Breast epithelium (tissue), 3 donors: Measurements from ENCODE around the gene DPEP1.
"Not testable (repeated sequence)": the region's sequence is repeated elsewhere in the genome, so short reads cannot be mapped to it uniquely, and the experiment has no call there.

ENCODE experiments used
- POLR2AphosphoS5 ChIP-seq, 3 donors: sonication (generic); formaldehyde crosslinking; IDR thresholded peaks; one replicate each; pipeline ENCODE4 v1.6.1; 2017; ENCODE audit warnings: antibody characterized with exemption in 3 of 3
- TF ChIP-seq, protein P1 (sequence below), 3 donors: fragments of 450-650 bp; IDR thresholded peaks; one replicate each; pipeline ENCODE4 v1.5.1; 2016 to 2017; ENCODE audit warnings: antibody characterized with exemption in 3 of 3, mild to moderate bottlenecking in 3 of 3, moderate library complexity in 3 of 3

DNA sequence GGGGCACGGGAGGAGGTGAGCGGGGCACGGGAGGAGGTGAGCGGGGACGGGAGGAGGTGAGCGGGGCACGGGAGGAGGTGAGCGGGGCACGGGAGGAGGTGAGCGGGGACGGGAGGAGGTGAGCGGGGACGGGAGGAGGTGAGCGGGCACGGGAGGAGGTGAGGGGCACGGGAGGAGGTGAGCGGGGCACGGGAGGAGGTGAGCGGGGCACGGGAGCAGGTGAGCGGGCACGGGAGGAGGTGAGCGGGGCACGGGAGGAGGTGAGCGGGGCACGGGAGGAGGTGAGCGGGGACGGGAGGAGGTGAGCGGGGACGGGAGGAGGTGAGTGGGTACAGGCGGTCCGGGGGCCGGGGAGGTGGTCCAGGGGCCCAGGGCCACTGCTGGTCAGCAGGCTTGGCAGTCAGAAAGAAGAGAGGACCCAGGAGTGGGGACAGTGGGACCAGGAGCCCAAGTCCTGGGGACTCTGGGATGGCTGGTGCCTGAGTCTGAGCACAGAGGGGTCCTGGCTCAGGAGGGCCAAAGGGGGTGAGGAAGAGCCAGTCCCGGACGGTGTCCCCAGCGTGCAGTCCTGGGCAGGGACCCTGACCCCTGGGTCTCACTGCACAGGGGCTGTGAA, 42.4 kb upstream of the DPEP1 start:
- TF ChIP-seq, protein P1, sequence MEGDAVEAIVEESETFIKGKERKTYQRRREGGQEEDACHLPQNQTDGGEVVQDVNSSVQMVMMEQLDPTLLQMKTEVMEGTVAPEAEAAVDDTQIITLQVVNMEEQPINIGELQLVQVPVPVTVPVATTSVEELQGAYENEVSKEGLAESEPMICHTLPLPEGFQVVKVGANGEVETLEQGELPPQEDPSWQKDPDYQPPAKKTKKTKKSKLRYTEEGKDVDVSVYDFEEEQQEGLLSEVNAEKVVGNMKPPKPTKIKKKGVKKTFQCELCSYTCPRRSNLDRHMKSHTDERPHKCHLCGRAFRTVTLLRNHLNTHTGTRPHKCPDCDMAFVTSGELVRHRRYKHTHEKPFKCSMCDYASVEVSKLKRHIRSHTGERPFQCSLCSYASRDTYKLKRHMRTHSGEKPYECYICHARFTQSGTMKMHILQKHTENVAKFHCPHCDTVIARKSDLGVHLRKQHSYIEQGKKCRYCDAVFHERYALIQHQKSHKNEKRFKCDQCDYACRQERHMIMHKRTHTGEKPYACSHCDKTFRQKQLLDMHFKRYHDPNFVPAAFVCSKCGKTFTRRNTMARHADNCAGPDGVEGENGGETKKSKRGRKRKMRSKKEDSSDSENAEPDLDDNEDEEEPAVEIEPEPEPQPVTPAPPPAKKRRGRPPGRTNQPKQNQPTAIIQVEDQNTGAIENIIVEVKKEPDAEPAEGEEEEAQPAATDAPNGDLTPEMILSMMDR (IDR thresholded peaks at IDR 0.05) = not testable (repeated sequence)
- TF ChIP-seq POLR2AphosphoS5 (IDR thresholded peaks at IDR 0.05) = not testable (repeated sequence)
